HS-27A (cell line): ENCODE results near the gene PLD6.
"Not testable (repeated sequence)": the region's sequence is repeated elsewhere in the genome, so short reads cannot be mapped to it uniquely, and the experiment has no call there.

Source experiments
- DNase-seq: peaks from one replicate; pipeline ENCODE4 v3.0.0-alpha.2; 2012; ENCODE audit warnings: low read depth, missing footprints

Gene PLD6

GRCh38 chr17:17200831-17201230 is 5.3 kb downstream of the PLD6 start:
- DNase-seq, result no peak

GRCh38 chr17:17200311-17200710 is 5.8 kb downstream of the PLD6 start:
- DNase-seq, result no peak

GRCh38 chr17:17198281-17198680 is 7.9 kb downstream of the PLD6 start:
- DNase-seq, result no peak

- DNase-seq, result no peak
Measured at GRCh38 chr17:17196776-17197175, 9.4 kb downstream of the PLD6 start.

DNA sequence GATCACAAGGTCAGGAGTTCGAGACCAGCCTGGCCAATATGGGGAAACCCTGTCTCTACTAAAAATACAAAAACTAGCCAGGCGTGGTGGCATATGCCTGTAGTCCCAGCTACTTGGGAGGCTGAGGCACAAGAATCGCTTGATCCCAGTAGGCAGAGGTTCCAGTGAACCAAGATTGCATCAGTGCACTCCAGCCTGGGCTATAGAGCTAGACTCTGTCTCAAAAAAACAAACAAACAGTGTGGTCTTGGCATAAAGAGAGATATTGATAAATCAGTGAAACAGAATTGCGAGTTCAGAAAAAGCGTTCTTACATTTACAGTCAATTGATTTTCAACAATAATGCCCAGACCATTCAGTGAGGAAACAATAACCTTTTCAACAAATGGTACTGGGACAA is 10.7 kb downstream of the PLD6 start:
- DNase-seq, result not testable (repeated sequence)

DNA sequence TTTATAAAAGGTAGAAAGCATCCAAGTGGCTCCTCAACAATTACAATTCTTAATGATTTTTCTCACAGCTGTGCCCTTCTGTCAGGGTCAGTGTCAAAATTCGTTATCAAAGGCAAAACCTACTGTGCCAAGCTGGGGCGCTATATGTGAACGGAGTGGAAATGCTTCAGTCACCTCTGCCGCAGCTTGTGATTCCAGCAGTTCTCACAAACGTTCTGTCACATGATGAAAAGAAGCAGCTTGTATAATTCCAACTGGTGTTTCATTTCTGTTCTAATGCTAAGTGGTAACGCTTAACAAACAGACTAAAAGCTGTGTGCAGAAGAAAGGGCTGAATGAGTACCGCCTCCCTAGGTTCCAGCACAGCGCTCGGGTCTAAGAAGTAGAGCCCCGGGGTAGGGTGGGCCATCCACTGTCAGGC is 14.2 kb downstream of the PLD6 start:
- no peak for DNase-seq

DNA sequence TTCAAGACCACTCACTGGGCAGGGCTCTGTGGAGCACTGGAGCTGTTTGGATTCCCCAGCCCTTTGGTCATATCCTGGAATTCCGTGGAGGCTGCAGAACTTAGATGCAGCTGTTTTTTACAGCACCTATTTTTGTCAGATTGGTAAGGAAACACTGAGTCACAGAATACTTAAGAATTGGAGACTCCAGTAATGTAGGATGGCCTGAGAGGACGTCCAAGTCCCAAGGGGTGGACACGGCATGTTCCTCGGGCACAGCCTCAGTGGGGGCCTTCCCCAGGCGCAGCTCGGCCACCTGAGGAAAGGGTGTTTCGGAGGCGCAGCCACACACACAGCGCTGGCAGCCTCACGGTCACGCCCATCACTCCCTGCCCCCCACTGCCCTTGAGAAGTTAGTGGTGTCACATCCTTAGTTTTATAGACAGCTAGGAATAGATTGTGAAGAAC is 14.8 kb downstream of the PLD6 start:
- DNase-seq, result peak; percentile 55

DNA sequence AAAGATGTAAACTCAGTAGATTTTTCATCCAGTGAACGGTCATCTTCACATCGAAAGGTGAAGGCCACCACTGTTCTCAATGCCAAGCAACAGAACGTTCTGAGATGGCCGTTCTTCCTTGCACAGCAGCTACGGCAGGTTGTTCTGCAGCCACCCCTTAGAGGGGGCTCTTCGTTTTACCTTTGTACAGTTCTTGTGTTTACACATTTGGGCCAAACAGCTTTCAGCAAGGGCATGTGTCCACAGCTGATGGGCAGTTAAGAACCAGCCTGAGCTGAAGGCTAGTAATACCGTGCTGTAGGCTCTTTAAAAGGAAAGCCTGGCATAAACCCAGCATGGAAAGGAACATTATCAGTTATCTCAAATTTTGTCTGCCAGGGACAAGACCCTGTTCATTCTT is 15.9 kb downstream of the PLD6 start:
- DNase-seq, result no peak

DNA sequence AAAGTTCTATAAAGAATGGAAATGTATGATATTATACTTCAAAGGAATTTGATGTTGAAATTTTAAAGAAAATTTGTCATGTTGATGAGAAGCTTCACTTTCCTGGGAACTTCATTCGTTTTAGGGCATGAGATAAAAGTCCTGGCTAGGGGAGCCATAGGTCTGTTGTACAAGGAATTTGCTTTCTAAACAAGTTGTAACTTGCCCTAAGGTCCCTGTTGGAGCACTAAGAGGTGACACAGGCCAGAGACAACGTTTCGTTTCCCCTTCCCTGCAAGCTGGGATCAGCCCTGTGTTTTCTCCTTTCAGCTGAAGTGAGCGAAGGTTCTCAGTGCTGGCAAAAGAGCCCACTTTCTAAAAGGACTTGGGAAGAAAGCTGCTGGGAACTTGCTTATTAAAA is 16.6 kb downstream of the PLD6 start:
- no peak for DNase-seq

GRCh38 chr17:17188586-17188985 is 17.5 kb downstream of the PLD6 start:
- DNase-seq, result no peak

GRCh38 chr17:17186551-17187505 is 19.3 kb downstream of the PLD6 start:
- no peak for DNase-seq

DNA sequence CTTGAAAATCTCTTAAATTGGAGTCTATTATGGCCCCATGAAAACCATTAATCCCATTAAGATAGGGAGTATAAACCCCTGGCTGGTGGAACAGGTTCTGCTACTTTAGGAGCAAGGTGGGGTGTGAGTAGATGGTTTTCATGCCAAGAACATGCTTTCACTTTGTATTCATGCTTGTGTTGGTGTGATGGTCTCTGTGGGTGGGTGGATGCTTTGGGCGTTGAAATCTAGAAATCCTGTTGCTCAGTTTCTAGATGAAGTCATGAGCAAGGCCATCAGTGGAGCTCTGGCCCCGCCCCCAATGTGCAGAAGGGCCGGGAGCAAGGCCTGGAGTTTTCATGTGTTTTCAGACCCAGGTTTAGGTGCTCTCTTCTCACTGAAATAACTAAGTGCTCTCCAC is 20.1 kb downstream of the PLD6 start:
- DNase-seq, result no peak

DNA sequence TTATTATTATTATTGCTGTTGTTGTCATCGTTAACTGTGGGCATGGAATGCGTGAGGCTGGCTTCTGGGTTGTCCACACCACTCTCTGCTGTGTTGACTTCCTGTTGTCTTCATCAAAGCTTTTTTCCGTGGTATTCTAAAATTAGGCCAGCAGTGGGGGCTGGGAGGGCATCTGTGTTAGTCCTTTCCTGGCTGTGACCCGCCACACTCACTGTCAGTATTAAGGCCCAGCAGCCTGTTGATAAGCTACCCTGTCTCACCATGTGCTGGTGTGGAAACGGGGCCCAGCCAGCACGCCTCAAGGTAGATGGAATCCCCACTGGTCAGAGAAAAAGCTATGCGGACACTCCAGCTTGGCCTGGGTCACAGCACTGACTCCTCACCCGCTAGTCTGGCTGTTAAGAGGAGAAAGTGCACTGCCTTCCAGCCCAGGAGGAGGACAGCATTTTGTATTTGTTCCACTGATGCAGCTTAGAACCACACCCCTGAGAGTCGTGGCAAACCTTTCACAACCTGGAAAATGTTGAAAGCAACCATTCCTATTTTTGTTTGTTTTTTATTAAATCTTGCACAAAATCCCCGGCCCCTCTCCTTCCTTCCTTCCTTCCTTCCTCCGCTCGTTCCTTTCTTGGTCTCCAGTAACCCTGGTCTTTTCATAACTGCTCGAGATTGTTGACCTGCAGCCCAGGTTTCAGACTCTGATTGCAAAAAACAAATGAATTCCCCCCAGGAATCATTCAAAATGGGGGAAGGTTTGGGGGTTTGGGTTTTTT is 21.0 kb downstream of the PLD6 start:
- not testable (repeated sequence) for DNase-seq

DNA sequence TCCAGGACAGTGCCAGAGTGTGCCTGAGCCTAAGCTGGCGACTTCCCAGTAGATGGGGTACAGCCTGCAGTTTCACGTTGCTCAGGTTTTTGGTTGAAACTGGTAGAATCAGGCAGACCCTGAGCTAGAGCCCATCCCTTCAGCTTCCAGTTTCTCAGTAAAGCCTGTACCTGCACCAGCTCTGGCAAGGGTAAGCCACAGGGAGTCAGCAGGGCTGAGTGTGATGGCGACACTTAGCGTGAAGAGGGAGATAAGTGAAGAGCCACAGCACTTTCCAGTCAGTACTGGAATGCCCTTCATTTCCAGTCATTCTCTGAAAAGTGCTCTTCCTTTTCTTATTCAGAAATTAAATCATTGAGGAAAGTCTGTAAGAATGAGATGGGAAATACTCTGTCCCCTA is 22.4 kb downstream of the PLD6 start:
- no peak for DNase-seq

DNA sequence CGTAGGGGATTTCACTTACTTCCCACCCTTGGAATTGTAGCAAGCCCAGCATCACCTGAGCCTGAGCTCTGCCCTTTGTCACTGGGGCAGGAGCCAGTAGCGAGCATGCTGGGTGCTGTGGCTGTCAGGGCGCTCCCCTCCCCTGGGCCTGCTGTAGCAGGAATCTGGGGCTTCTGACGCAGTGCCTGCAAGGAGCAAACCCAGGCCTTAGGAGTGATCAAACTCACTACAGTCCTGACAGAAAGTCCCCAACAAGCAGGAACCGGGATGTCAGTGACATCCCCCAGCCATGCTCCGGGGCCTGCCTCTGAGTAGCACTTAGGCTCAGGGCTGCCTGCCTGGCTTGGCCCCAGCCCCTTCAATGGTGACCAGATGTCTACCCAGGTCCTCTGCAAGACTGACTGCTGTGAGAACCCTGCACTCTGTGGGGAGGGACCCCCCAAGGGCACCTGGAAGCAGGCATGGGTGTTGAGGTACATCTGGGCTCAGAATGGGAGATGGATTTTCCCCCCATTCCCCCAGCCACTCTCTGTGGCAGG is 23.5 kb downstream of the PLD6 start:
- no peak for DNase-seq

- no peak for DNase-seq
Measured at GRCh38 chr17:17181666-17182597, 24.2 kb downstream of the PLD6 start.

DNA sequence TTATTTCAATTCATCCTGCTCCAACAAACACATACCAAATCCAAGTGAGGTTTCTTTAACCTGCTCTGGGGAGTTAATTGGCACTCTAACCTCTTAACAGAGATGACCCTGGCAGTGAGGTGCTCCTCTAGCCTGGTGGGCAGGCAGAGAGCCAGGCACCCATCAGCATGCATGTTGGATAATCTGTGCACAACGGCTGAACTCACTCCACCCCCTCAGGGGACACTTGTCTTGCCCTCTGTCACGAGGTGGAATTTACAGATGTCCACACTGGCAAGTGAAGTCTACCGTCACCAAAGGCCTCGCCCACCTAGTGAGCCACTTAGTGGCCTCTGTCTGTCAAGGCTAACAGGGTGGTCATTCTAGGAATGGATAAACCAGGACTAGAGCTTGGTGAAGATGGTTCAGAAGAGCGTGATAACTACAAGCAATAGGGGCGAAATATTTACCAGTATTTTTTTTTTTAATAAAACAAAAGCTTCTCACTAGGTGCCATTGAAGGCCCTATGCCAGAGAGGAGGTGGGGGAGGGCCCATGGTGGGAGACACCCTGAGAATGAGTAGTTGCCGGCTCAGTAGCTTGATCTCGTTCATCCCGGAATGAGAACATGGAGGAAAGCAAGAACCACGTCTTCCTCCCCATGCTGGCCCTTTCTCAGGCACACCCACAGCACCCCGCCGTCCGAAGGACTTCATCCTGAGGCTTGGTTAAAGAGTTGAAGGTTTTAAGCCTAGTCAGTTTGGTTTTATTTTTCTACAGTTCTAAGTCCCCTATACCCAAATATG is 25.2 kb downstream of the PLD6 start:
- no peak for DNase-seq

- DNase-seq, result no peak
Measured at GRCh38 chr17:17180141-17180603, 26.0 kb downstream of the PLD6 start.

DNA sequence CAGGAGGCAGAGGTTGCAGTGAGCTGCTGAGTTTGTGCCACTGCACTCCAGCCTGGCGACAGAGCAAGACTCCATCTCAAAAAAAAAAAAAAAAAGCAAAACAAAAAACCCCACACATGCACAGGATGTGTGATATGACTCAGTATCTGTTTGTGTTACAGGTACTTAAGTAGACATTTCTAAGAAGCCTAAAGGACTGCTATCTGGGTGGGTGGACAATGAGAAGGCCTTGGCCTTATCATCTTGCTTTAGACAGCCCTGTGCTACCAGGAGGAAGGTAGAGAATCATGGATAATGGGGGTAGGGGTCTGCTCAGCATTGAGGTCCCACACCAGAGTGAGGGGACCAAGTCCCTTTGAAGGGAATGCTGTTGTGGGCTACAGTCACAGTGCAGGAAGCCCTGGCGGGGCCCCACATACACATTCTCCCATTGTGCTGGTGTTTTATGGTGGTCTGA is 26.7 kb downstream of the PLD6 start:
- no peak for DNase-seq

DNA sequence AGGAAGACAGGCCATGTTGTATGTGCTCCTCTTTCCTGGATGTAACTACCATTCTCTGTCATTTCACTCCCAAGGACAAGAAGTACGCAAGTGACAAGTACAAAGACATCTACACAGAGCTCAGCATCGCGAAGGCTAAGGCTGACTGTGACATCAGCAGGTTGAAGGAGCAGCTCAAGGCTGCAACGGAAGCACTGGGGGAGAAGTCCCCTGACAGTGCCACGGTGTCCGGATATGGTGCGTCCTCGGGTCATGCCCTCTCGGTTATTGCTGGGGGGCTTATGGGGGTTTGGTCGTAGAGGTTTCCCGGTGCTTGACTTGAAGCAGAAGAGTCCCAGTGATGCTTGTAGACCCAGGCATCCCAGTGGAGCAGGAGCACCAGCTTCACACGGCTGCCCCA is 29.0 kb downstream of the PLD6 start:
- no peak for DNase-seq

DNA sequence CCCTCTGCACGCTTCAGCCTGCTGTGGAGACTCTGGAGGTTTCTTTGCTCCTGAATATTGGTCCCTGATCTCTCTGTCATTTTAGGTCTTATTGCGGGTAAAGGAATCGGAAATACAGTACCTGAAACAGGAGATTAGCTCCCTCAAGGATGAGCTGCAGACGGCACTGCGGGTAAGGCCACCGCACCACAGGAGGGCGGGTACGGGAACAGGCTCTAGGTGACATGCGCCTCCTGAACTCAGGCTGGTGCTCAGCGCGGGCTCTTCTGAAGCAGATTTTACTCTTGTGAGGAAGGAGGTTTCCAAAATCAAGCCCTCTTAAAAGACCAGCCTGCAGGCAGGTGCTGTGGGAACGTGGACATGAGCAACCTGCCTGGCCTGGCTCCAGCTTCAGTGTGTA is 29.8 kb downstream of the PLD6 start:
- no peak for DNase-seq
